Jurkat, Clone E6-1 (cell line): Measurements from ENCODE around the gene MICALL1.
"Not testable (repeated sequence)": the region's sequence is repeated elsewhere in the genome, so short reads cannot be mapped to it uniquely, and the experiment has no call there.

Experiments
- DNase-seq: peaks from one replicate; pipeline ENCODE4 v3.0.0-alpha.2; 2011; ENCODE audit warnings: low read depth, low spot score
- H3K4me3 ChIP-seq: 2 replicates; pipeline ENCODE4 v1.5.1; 2011; ENCODE audit warnings: mild to moderate bottlenecking, low read length, control low read depth, moderate library complexity

MICALL1 gene

GRCh38 chr22:37976022-37976421 lies 69.9 kb downstream of the MICALL1 start:
- H3K4me3 ChIP-seq, DNase-seq: not testable (repeated sequence)

- no peak for DNase-seq
- no peak overlapping the region for H3K4me3 ChIP-seq
These were observed 70.5 kb downstream of the MICALL1 start for GRCh38 chr22:37976547-37976946.

GRCh38 chr22:37979782-37980181 lies 73.7 kb downstream of the MICALL1 start:
- DNase-seq = no peak
- no peak overlapping the region for H3K4me3 ChIP-seq

- no peak overlapping the region for H3K4me3 ChIP-seq
- no peak for DNase-seq
These were observed 75.3 kb downstream of the MICALL1 start for GRCh38 chr22:37981282-37982011.

GRCh38 chr22:37982151-37982785 lies 76.2 kb downstream of the MICALL1 start:
- no peak overlapping the region for H3K4me3 ChIP-seq
- DNase-seq = no peak

GRCh38 chr22:37982938-37983859 lies 77.1 kb downstream of the MICALL1 start:
- DNase-seq = no peak

GRCh38 chr22:37983860-37984791 lies 78.0 kb downstream of the MICALL1 start, which contains the start of gene SOX10:
TSS of gene SOX10 (minus strand) at chr22:37984555. CDS start at chr22:37983784, 771 bp downstream.
- DNase-seq = no peak

More at GRCh38 chr22:37982938-37983859, 77.1 kb downstream of the MICALL1 start:
- H3K4me3 ChIP-seq = no peak overlapping the region

GRCh38 chr22:37985050-37985585 lies 79.0 kb downstream of the MICALL1 start:
- no peak overlapping the region for H3K4me3 ChIP-seq
- no peak for DNase-seq

More at GRCh38 chr22:37983860-37984791, 78.0 kb downstream of the MICALL1 start, which contains the start of gene SOX10:
- no peak within 1 kb of the TSS for H3K4me3 ChIP-seq

- no peak for DNase-seq
These were observed 79.7 kb downstream of the MICALL1 start for GRCh38 chr22:37985751-37986281.

GRCh38 chr22:37986371-37986770 lies 80.3 kb downstream of the MICALL1 start:
- no peak overlapping the region for H3K4me3 ChIP-seq
- DNase-seq = no peak

More at GRCh38 chr22:37985751-37986281, 79.7 kb downstream of the MICALL1 start:
- no peak overlapping the region for H3K4me3 ChIP-seq

- DNase-seq = no peak
- H3K4me3 ChIP-seq = no peak overlapping the region
These were observed 83.3 kb downstream of the MICALL1 start for GRCh38 chr22:37989146-37990045.

GRCh38 chr22:37990301-37990700 lies 84.2 kb downstream of the MICALL1 start:
- no peak for DNase-seq
- no peak overlapping the region for H3K4me3 ChIP-seq

- no peak for DNase-seq
- no peak overlapping the region for H3K4me3 ChIP-seq
These were observed 84.8 kb downstream of the MICALL1 start for GRCh38 chr22:37990862-37991261.

- no peak for DNase-seq
These were observed 85.8 kb downstream of the MICALL1 start for GRCh38 chr22:37991731-37992442.

More at GRCh38 chr22:37991731-37992442, 85.8 kb downstream of the MICALL1 start:
- H3K4me3 ChIP-seq = no peak overlapping the region
